H1 (cell line): ENCODE measurements around the gene CCNG2. TPM values are rescaled to one million over a fixed set of nuclear protein-coding genes. Genes with fewer than 3 reads are reported as not detected.

Source experiments
- CTCF ChIA-PET: fragments of 300-600 bp; sonication (Branson Sonifier 250); formaldehyde crosslinking; loops from one replicate; lab custom pipeline; 2021; ENCODE audit not compliant: partially characterized antibody; lab: Charles Lee
- POLR2A ChIA-PET: fragments of 300-600 bp; sonication (Branson Sonifier 250); formaldehyde crosslinking; loops from one replicate; lab custom pipeline; 2021; ENCODE audit warnings: inconsistent platforms; ENCODE audit not compliant: partially characterized antibody; lab: Charles Lee
- DNase-seq, 2 experiments: peaks; one replicate each; pipeline versions ENCODE4 v3.0.0 to v3.0.0-alpha.2; 2010 to 2022; ENCODE audit warnings: low spot score in 2 of 2, low read depth in 1 of 2, mixed read lengths in 1 of 2
- FAIRE-seq: peaks from 2 replicates; lab custom pipeline; 2011; peaks lifted over from hg19 to GRCh38; lab: Jason Lieb, UNC
- H2AFZ ChIP-seq: 2 replicates; pipeline ENCODE4 v1.8.1; 2012; ENCODE audit warnings: low read length, inconsistent platforms
- H2AK5ac ChIP-seq: 2 replicates; pipeline ENCODE4 v1.6.1; 2013; ENCODE audit warnings: low read depth, low read length
- H2BK120ac ChIP-seq: replicated peaks from 2 replicates; pipeline ENCODE3; 2013; ENCODE audit warnings: low read depth, low read length, inconsistent platforms
- H2BK12ac ChIP-seq: 2 replicates; pipeline ENCODE4 v1.6.1; 2013; ENCODE audit warnings: low read depth, low read length
- H2BK15ac ChIP-seq: 2 replicates; pipeline ENCODE4 v1.6.1; 2013; ENCODE audit warnings: low read length
- H2BK20ac ChIP-seq: 2 replicates; pipeline ENCODE4 v1.6.1; 2013; ENCODE audit warnings: low read length
- H2BK5ac ChIP-seq: 2 replicates; pipeline ENCODE4 v1.6.1; 2013; ENCODE audit warnings: low read depth, low read length
- H3K14ac ChIP-seq: 2 replicates; pipeline ENCODE4 v1.6.1; 2013; ENCODE audit warnings: inconsistent platforms; ENCODE audit not compliant: insufficient read length
- H3K18ac ChIP-seq: 2 replicates; pipeline ENCODE4 v1.6.1; 2013; ENCODE audit warnings: low read length; ENCODE audit errors: extremely low read depth
- H3K23ac ChIP-seq: 2 replicates; pipeline ENCODE4 v1.6.1; 2013; ENCODE audit warnings: inconsistent platforms; ENCODE audit not compliant: insufficient read length
- H3K23me2 ChIP-seq: 2 replicates; pipeline ENCODE4 v1.6.1; 2013; ENCODE audit warnings: low read depth, low read length
- H3K27ac ChIP-seq: 2 replicates; pipeline ENCODE4 v1.6.1; 2011; ENCODE audit warnings: low read depth, low read length, inconsistent platforms
- H3K27me3 ChIP-seq, 4 experiments: replicated peaks in 1 of 4; 1 replicate in 1 of 4; 2 replicates in 3 of 4; pipeline versions ENCODE4 v1.6.1 to v1.8.1; 2011 to 2013; ENCODE audit warnings: low read length in 3 of 4, mild to moderate bottlenecking in 3 of 4, inconsistent platforms in 2 of 4, mixed read lengths in 2 of 4, moderate library complexity in 1 of 4; ENCODE audit not compliant: control insufficient read depth in 3 of 4, insufficient read depth in 3 of 4; ENCODE audit errors: extremely low read depth in 1 of 4
- H3K36me3 ChIP-seq, 4 experiments: 2 replicates each; pipeline versions ENCODE4 v1.6.1 to v1.8.1; 2011 to 2013; ENCODE audit warnings: mild to moderate bottlenecking in 4 of 4, low read length in 3 of 4, moderate library complexity in 2 of 4, control low read depth in 1 of 4, inconsistent platforms in 1 of 4; ENCODE audit not compliant: insufficient read depth in 4 of 4, control insufficient read depth in 2 of 4
- H3K4ac ChIP-seq: replicated peaks from 2 replicates; pipeline ENCODE3; 2013; ENCODE audit warnings: low read length, low read depth, mixed read lengths, inconsistent platforms; ENCODE audit not compliant: insufficient read length
- H3K4me1 ChIP-seq, 4 experiments: replicated peaks in 1 of 4; 1 replicate in 1 of 4; 2 replicates in 3 of 4; pipeline versions ENCODE4 v1.6.1 to v1.8.1; 2011 to 2013; ENCODE audit warnings: low read length in 3 of 4, inconsistent platforms in 2 of 4, mixed read lengths in 1 of 4; ENCODE audit not compliant: insufficient read depth in 4 of 4, control insufficient read depth in 3 of 4
- H3K4me2 ChIP-seq, 2 experiments: 2 replicates each; pipeline versions ENCODE4 v1.6.1 to v1.8.1; 2011 to 2013; ENCODE audit warnings: low read depth in 2 of 2, low read length in 2 of 2, control low read depth in 1 of 2, inconsistent platforms in 1 of 2, mild to moderate bottlenecking in 1 of 2; ENCODE audit not compliant: insufficient read depth in 1 of 2
- H3K4me3 ChIP-seq, 4 experiments: fragments of 200-600, 300-600 bp in 1 of 4; sonication (generic), shearing (Covaris generic), sonication (Bioruptor Twin) in 1 of 4; 2 replicates each; pipeline versions ENCODE4 v1.5.1 to v1.8.1; 2011 to 2016; ENCODE audit warnings: low read length in 4 of 4, low read depth in 3 of 4, control low read depth in 2 of 4, inconsistent platforms in 2 of 4, mild to moderate bottlenecking in 2 of 4, mixed read lengths in 1 of 4, moderate library complexity in 1 of 4; ENCODE audit not compliant: insufficient read depth in 2 of 4; ENCODE audit errors: extremely low read depth in 1 of 4
- H3K56ac ChIP-seq: replicated peaks from 2 replicates; pipeline ENCODE3; 2013; ENCODE audit warnings: low read depth, mild to moderate bottlenecking, mixed read lengths, low read length, inconsistent platforms; ENCODE audit not compliant: insufficient read length
- H3K79me1 ChIP-seq: 2 replicates; pipeline ENCODE4 v1.6.1; 2013; ENCODE audit warnings: low read depth, low read length, control low read depth
- H3K79me2 ChIP-seq, 2 experiments: 2 replicates each; pipeline versions ENCODE4 v1.6.1 to v1.8.1; 2012 to 2013; ENCODE audit warnings: low read length in 2 of 2, mild to moderate bottlenecking in 2 of 2, inconsistent platforms in 1 of 2; ENCODE audit not compliant: insufficient read depth in 2 of 2, control insufficient read depth in 1 of 2
- H3K9ac ChIP-seq, 4 experiments: replicated peaks in 1 of 4; 1 replicate in 1 of 4; 2 replicates in 3 of 4; pipeline versions ENCODE4 v1.6.1 to v1.8.1; 2011 to 2013; ENCODE audit warnings: low read depth in 3 of 4, low read length in 3 of 4, control low read depth in 2 of 4, mild to moderate bottlenecking in 2 of 4, moderate library complexity in 2 of 4, inconsistent platforms in 1 of 4; ENCODE audit errors: extremely low read depth in 1 of 4
- H3K9me3 ChIP-seq, 2 experiments: 2 replicates each; pipeline versions ENCODE4 v1.6.1 to v1.8.1; 2012 to 2013; ENCODE audit warnings: mild to moderate bottlenecking in 2 of 2, moderate library complexity in 2 of 2, control low read depth in 1 of 2, inconsistent platforms in 1 of 2, low read depth in 1 of 2, low read length in 1 of 2, mixed read lengths in 1 of 2; ENCODE audit not compliant: insufficient read depth in 2 of 2
- H4K20me1 ChIP-seq, 2 experiments: replicated peaks in 1 of 2; 2 replicates each; pipeline versions ENCODE3 to v1.8.1; 2011 to 2013; ENCODE audit warnings: inconsistent platforms in 2 of 2, low read length in 2 of 2, mild to moderate bottlenecking in 1 of 2; ENCODE audit not compliant: insufficient read depth in 2 of 2, control insufficient read depth in 1 of 2
- H4K5ac ChIP-seq: 2 replicates; pipeline ENCODE4 v1.6.1; 2013; ENCODE audit warnings: low read length, low read depth, mixed read lengths, inconsistent platforms; ENCODE audit not compliant: insufficient read length
- H4K8ac ChIP-seq: 2 replicates; pipeline ENCODE4 v1.8.0; 2013; ENCODE audit warnings: mild to moderate bottlenecking, moderate library complexity, low read length, inconsistent platforms; ENCODE audit not compliant: insufficient read depth; ENCODE audit errors: extremely low read depth
- H4K91ac ChIP-seq: replicated peaks from 2 replicates; pipeline ENCODE3; 2013; ENCODE audit warnings: low read length, mixed read lengths, inconsistent platforms; ENCODE audit not compliant: insufficient read length
- CEBPB ChIP-seq: IDR thresholded peaks from 2 replicates; pipeline ENCODE4 v1.6.1; 2012; ENCODE audit warnings: low read depth, low read length
- KDM4A ChIP-seq: IDR thresholded peaks from one replicate; pipeline ENCODE4 v1.7.1; 2012; ENCODE audit warnings: low read depth, mild to moderate bottlenecking, moderate library complexity, low read length, inconsistent platforms; ENCODE audit not compliant: severe bottlenecking
- MAFK ChIP-seq: IDR thresholded peaks from 2 replicates; pipeline ENCODE4 v1.6.1; 2012; ENCODE audit warnings: low read depth, mild to moderate bottlenecking, improper control_type of control experiment, low read length
- TAF1 ChIP-seq: IDR thresholded peaks from 2 replicates; pipeline ENCODE4 v1.6.1; 2011; ENCODE audit warnings: mild to moderate bottlenecking, low read depth, low read length
- ZNF274 ChIP-seq: IDR thresholded peaks from 2 replicates; pipeline ENCODE4 v1.7.0; 2012; ENCODE audit warnings: low read length, borderline replicate concordance; ENCODE audit errors: extremely low read depth
- polyA plus RNA-seq, 7 experiments: library from polyadenylated mRNA; depleted of rRNA in 3 of 7; stranded (reverse) in 5 of 7; unstranded in 2 of 7; fragments of >200 nt in 5 of 7; fragments of 200-250 nt in 2 of 7; gene quantifications; 1 replicate in 5 of 7; 2 replicates in 1 of 7; 4 replicates in 1 of 7; pipeline versions ENCODE4 v1.2.1 to v1.2.3, GENCODE V29; 2011 to 2013; ENCODE audit warnings: missing spikeins in 2 of 7, mixed read lengths in 2 of 7
- total RNA-seq: library from RNA; stranded (reverse); fragmentation: NEBNext Ultra II Directional; extraction: Animal tissue kit (Norgen Biotek cat#: 25700); gene quantifications from 2 replicates; pipeline ENCODE4 v1.2.1, GENCODE V29; 2021

The CCNG2 gene
- total and polyA plus RNA-seq, 2 of the 8 experiments (the other 6 are each of a cell fraction or from before 2014, with no cell fraction given), result 3.5 to 13.9 TPM

- Histone ChIP-seq H4K91ac (no peak overlapping the region), H3K79me2 (no peaks in the 10 kb centered on the region), H3K4me2 (no peak overlapping the region), H3K79me1 (no peaks in the 10 kb centered on the region), H4K5ac (no peak overlapping the region), H3K4ac (no peak overlapping the region), H3K23ac (no peak overlapping the region), H2AK5ac (no peak overlapping the region), H3K4me1 (peaks cover 0 to 4% (median 0%) of the 10 kb centered on the region in 4 experiments; a peak in 1 of 7 replicates), H4K20me1 (no peaks in the 10 kb centered on the region), H3K14ac (no peak overlapping the region), H3K27ac (no peak overlapping the region), H2BK120ac (no peak overlapping the region), H3K4me3 (no peak overlapping the region), H3K18ac (no peak overlapping the region), H2BK15ac (no peak overlapping the region), H3K9ac (no peak overlapping the region), H4K8ac (no peak overlapping the region), H3K36me3 (no peaks in the 10 kb centered on the region; a peak in 1 of 8 replicates), H2BK20ac (no peak overlapping the region), H3K27me3 (no peaks in the 10 kb centered on the region), H2AFZ (no peak overlapping the region), H3K9me3 (no peaks in the 10 kb centered on the region), H2BK5ac (no peak overlapping the region), H3K56ac (no peak overlapping the region), H3K23me2 (no peaks in the 10 kb centered on the region), H2BK12ac (no peak overlapping the region)
- no peak for DNase-seq
- CTCF ChIA-PET, result interaction anchor here (0.6 to 20.9 kb wide), 27 partner anchors 8 to 324 kb away, joined by 3 to 258 read pairs (median 9); partner anchors contain the start of gene SEPTIN11
- POLR2A ChIA-PET, result no interaction called here
- FAIRE-seq, result no peak
- no peak for TF ChIP-seq ZNF274
- no peak for TF ChIP-seq KDM4A
- TF ChIP-seq CEBPB, result no peak
- no peak for TF ChIP-seq TAF1
- TF ChIP-seq MAFK, result no peak
These were observed 47.6 kb downstream of the CCNG2 start for GRCh38 chr4:77204621-77205020.
